Kidney (tissue), 14 donors: ENCODE measurements around the gene UBIAD1. TPM values are rescaled to one million over a fixed set of nuclear protein-coding genes. Genes with fewer than 3 reads are reported as not detected.
A peak's percentile ranks its signal among the peaks of the same experiment; 100 is the strongest.

Experiments used
- DNase-seq, 5 donors: peaks; one replicate each; pipeline ENCODE4 v3.0.0-alpha.2; 2013 to 2020
- FAIRE-seq: peaks from 2 replicates; lab custom pipeline; 2012; peaks lifted over from hg19 to GRCh38; lab: Jason Lieb, UNC
- H3K27ac ChIP-seq, 2 donors: one replicate each; pipeline ENCODE4 v1.7.0; 2013; ENCODE audit warnings: low read depth in 2 of 2, low read length in 2 of 2, inconsistent platforms in 1 of 2
- H3K27me3 ChIP-seq: one replicate; pipeline ENCODE4 v1.7.1; 2013; ENCODE audit warnings: low read length, inconsistent platforms; ENCODE audit not compliant: control insufficient read depth, insufficient read depth
- H3K36me3 ChIP-seq, 3 donors: one replicate each; pipeline versions ENCODE4 v1.7.0 to v1.7.1; 2013; ENCODE audit warnings: low read length in 3 of 3, control low read depth in 1 of 3, inconsistent platforms in 1 of 3; ENCODE audit not compliant: insufficient read depth in 3 of 3, control insufficient read depth in 2 of 3
- H3K4me1 ChIP-seq, 3 donors: one replicate each; pipeline versions ENCODE4 v1.7.0 to v1.7.1; 2013; ENCODE audit warnings: low read length in 3 of 3, inconsistent platforms in 1 of 3, low read depth in 1 of 3; ENCODE audit not compliant: control insufficient read depth in 2 of 3, insufficient read depth in 2 of 3
- H3K4me3 ChIP-seq, 3 donors: one replicate each; pipeline versions ENCODE4 v1.7.0 to v1.8.1; 2013; ENCODE audit warnings: low read length in 3 of 3, control low read depth in 1 of 3, inconsistent platforms in 1 of 3
- H3K9ac ChIP-seq, 3 donors: one replicate each; pipeline versions ENCODE4 v1.7.0 to v1.7.1; 2013; ENCODE audit warnings: low read length in 3 of 3, control low read depth in 1 of 3, inconsistent platforms in 1 of 3
- H3K9me3 ChIP-seq, 3 donors: one replicate each; pipeline versions ENCODE4 v1.7.0 to v1.7.1; 2013; ENCODE audit warnings: low read length in 3 of 3, control low read depth in 1 of 3, inconsistent platforms in 1 of 3; ENCODE audit not compliant: control insufficient read depth in 2 of 3, insufficient read depth in 1 of 3
- CTCF ChIP-seq: IDR thresholded peaks from 3 replicates; pipeline ENCODE4 v1.5.1; 2012; ENCODE audit warnings: mild to moderate bottlenecking, moderate library complexity, borderline replicate concordance; ENCODE audit not compliant: insufficient read depth; ENCODE audit errors: extremely low read depth
- intact Hi-C: fragments of 100-400 bp; cut with DNase I; formaldehyde crosslinking; loops from one replicate; pipeline ENCODE4 v1.11.1; 2022
- polyA plus RNA-seq: library from polyadenylated mRNA; stranded (reverse); fragments of 350-450 nt; fragmentation: Illumina TruSeq; extraction: RNeasy Lipid Tissue Mini Kit (QIAGEN cat#74804); gene quantifications from one replicate; pipeline ENCODE4 v1.2.3, GENCODE V29; 2014; ENCODE audit warnings: low read depth, low replicate concordance; ENCODE audit not compliant: insufficient read depth
- total RNA-seq: library from RNA; stranded (reverse); fragmentation: NEBNext Ultra II Directional; extraction: Animal tissue kit (Norgen Biotek cat#: 25700); gene quantifications from one replicate; pipeline ENCODE4 v1.2.1, GENCODE V29; 2021
- donor health status: control.
- donor health status: control.
- donor health status: control.
- donor health status: control.
- donor health status: control.
- donor health status: DM: yes; HTN: yes; CAD: no.
- donor health status: Normal renal cell carcinoma (clear cell type).

Gene UBIAD1
- total and polyA plus RNA-seq, 2 donors from 2014 or later = 5.6 to 14.0 TPM

- FAIRE-seq (no peak), DNase-seq (no peak)
- intact Hi-C loops = no loop called here
- TF ChIP-seq CTCF = no peak
- Histone ChIP-seq H3K27ac (no peak overlapping the region), H3K9ac (no peak overlapping the region), H3K36me3 (peaks cover 3 to 5% (median 4%) of the 10 kb centered on the region in 3 donors), H3K4me3 (no peak overlapping the region), H3K27me3 (no peaks in the 10 kb centered on the region), H3K9me3 (no peaks in the 10 kb centered on the region), H3K4me1 (peaks cover 0 to 3% (median 0%) of the 10 kb centered on the region in 3 donors)
These were observed 7.8 kb downstream of the UBIAD1 start for GRCh38 chr1:11280719-11281376.

- Histone ChIP-seq H3K9ac (no peak overlapping the region), H3K9me3 (no peaks in the 10 kb centered on the region), H3K4me1 (peaks cover 0 to 3% (median 0%) of the 10 kb centered on the region in 3 donors), H3K27me3 (no peaks in the 10 kb centered on the region), H3K4me3 (no peak overlapping the region), H3K27ac (no peak overlapping the region), H3K36me3 (peaks cover 4 to 9% (median 6%) of the 10 kb centered on the region in 3 donors)
- DNase-seq (peak in 1 of 5 donors; percentile 34), FAIRE-seq (no peak)
- TF ChIP-seq CTCF = no peak
- intact Hi-C loops = no loop called here
These were observed 8.7 kb downstream of the UBIAD1 start for GRCh38 chr1:11281518-11282331.

GRCh38 chr1:11283151-11283550 is 10.2 kb downstream of the UBIAD1 start:
- no peak overlapping the region for H3K27ac ChIP-seq
- intact Hi-C loops = no loop called here
- peaks cover 0 to 3% (median 0%) of the 10 kb centered on the region in 3 donors for H3K4me1 ChIP-seq
- H3K9ac ChIP-seq = no peak overlapping the region
- FAIRE-seq (no peak), DNase-seq (no peak)
- H3K9me3 ChIP-seq = no peaks in the 10 kb centered on the region
- no peak overlapping the region for H3K4me3 ChIP-seq
- no peak for TF ChIP-seq CTCF
- H3K27me3 ChIP-seq = no peaks in the 10 kb centered on the region
- peaks cover 4 to 14% (median 12%) of the 10 kb centered on the region in 3 donors for H3K36me3 ChIP-seq
